AG04449 (cell line): ENCODE results near the gene PGM2L1.

ENCODE experiments used
- CTCF ChIA-PET: fragments of 350-600 bp; formaldehyde crosslinking; extraction: SDS; loops from one replicate; lab custom pipeline; 2021; ENCODE audit warnings: antibody characterized with exemption; lab: Yijun Ruan, JAX
- POLR2A ChIA-PET: fragments of 400-600, 350-600 bp; formaldehyde crosslinking; extraction: SDS; loops from one replicate; lab custom pipeline; 2020; ENCODE audit warnings: antibody characterized with exemption, inconsistent platforms; lab: Yijun Ruan, JAX
- DNase-seq: peaks from one replicate; pipeline ENCODE4 v3.0.0-alpha.2; 2010; ENCODE audit warnings: low read depth, low spot score
- H3K4me3 ChIP-seq: 2 replicates; pipeline ENCODE4 v1.5.1; 2011; ENCODE audit warnings: low read depth, mild to moderate bottlenecking, control low read depth, low read length
- CTCF ChIP-seq: IDR thresholded peaks from one replicate; pipeline ENCODE4 v1.5.1; 2011; ENCODE audit warnings: mild to moderate bottlenecking, moderate library complexity, low read length, control low read depth, inconsistent platforms; ENCODE audit not compliant: insufficient read depth; ENCODE audit errors: missing control alignments

The PGM2L1 gene

GRCh38 chr11:74288911-74289310 is 109.3 kb downstream of the PGM2L1 start:
- ChIA-PET POLR2A (interaction anchor here (0.7 kb wide), 1 partner anchor 8 kb away, joined by 3 read pairs; no protein-coding TSS in a partner anchor), CTCF (no interaction called here)
- no peak for TF ChIP-seq CTCF
- no peak for DNase-seq
- no peak overlapping the region for H3K4me3 ChIP-seq

- no peak for TF ChIP-seq CTCF
- ChIA-PET CTCF (interaction anchor here (0.9 to 2.0 kb wide), 3 partner anchors 10 to 161 kb away, joined by 3 to 4 read pairs (median 3); no protein-coding TSS in a partner anchor), POLR2A (interaction anchor here (0.9 to 1.2 kb wide), 2 partner anchors 9 to 117 kb away, joined by 3 to 5 read pairs; partner anchors contain the start of genes C2CD3 and PPME1)
- peak; percentile 92 for DNase-seq
- no peak overlapping the region for H3K4me3 ChIP-seq
Observed at GRCh38 chr11:74288161-74288560, 110.1 kb downstream of the PGM2L1 start.

GRCh38 chr11:74284466-74284865 is 113.8 kb downstream of the PGM2L1 start:
- H3K4me3 ChIP-seq = no peak overlapping the region
- ChIA-PET CTCF (interaction anchor here (0.6 to 3.0 kb wide), 3 partner anchors 29 to 165 kb away, joined by 3 to 8 read pairs (median 3); no protein-coding TSS in a partner anchor), POLR2A (no interaction called here)
- DNase-seq = no peak
- no peak for TF ChIP-seq CTCF

GRCh38 chr11:74283580-74284180 is 114.6 kb downstream of the PGM2L1 start:
- H3K4me3 ChIP-seq = no peak overlapping the region
- TF ChIP-seq CTCF = no peak
- ChIA-PET POLR2A (no interaction called here), CTCF (interaction anchor here (0.9 to 3.0 kb wide), 3 partner anchors 28 to 166 kb away, joined by 3 to 8 read pairs (median 5); no protein-coding TSS in a partner anchor)
- DNase-seq = no peak

- no peak for DNase-seq
- POLR2A ChIA-PET = no interaction called here
- no peak for TF ChIP-seq CTCF
- CTCF ChIA-PET = interaction anchor here (0.7 to 3.0 kb wide), 3 partner anchors 27 to 167 kb away, joined by 3 to 8 read pairs (median 5); no protein-coding TSS in a partner anchor
- H3K4me3 ChIP-seq = no peak overlapping the region
Observed at GRCh38 chr11:74282914-74283371, 115.3 kb downstream of the PGM2L1 start.

GRCh38 chr11:74282421-74282820 is 115.8 kb downstream of the PGM2L1 start:
- no peak for DNase-seq
- POLR2A ChIA-PET = no interaction called here
- H3K4me3 ChIP-seq = no peak overlapping the region
- no peak for TF ChIP-seq CTCF
- CTCF ChIA-PET = interaction anchor here (0.7 to 3.0 kb wide), 2 partner anchors 27 to 167 kb away, joined by 3 to 8 read pairs; no protein-coding TSS in a partner anchor
